Common myeloid progenitor, CD34-positive (primary cell): ENCODE data around the gene DBNDD1.
"Not testable (repeated sequence)": the region's sequence is repeated elsewhere in the genome, so short reads cannot be mapped to it uniquely, and the experiment has no call there.

Experiments
- CTCF ChIA-PET: fragments of 350-600 bp; sonication (Branson Sonifier 250); formaldehyde crosslinking; loops from one replicate; lab custom pipeline; 2021; ENCODE audit warnings: antibody characterized with exemption; lab: Charles Lee
- POLR2A ChIA-PET: fragments of 350-600 bp; sonication (Branson Sonifier 250); formaldehyde crosslinking; loops from one replicate; lab custom pipeline; 2021; ENCODE audit warnings: antibody characterized with exemption; lab: Charles Lee
- DNase-seq, 3 donors: peaks; one replicate each; pipeline versions ENCODE4 v3.0.0 to v3.0.0-alpha.2; 2013
- H3K27ac ChIP-seq, 2 experiments: 1 replicate in 1 of 2; 2 replicates in 1 of 2; pipeline ENCODE4 v1.7.0; 2013; ENCODE audit warnings: inconsistent platforms in 2 of 2, low read length in 2 of 2, mild to moderate bottlenecking in 2 of 2, low read depth in 1 of 2, moderate library complexity in 1 of 2; ENCODE audit not compliant: severe bottlenecking in 2 of 2, insufficient read depth in 1 of 2, poor library complexity in 1 of 2
- H3K27me3 ChIP-seq, 5 experiments: replicated peaks in 2 of 5; 1 replicate in 3 of 5; 2 replicates in 2 of 5; pipeline versions ENCODE4 v1.6.1 to v1.7.0; 2013; ENCODE audit warnings: low read length in 4 of 5, mild to moderate bottlenecking in 2 of 5, moderate library complexity in 2 of 5, inconsistent platforms in 1 of 5; ENCODE audit not compliant: insufficient read depth in 5 of 5, control insufficient read depth in 4 of 5
- H3K36me3 ChIP-seq, 4 experiments: 1 replicate in 2 of 4; 2 replicates in 2 of 4; pipeline versions ENCODE4 v1.6.1 to v1.7.0; 2013; ENCODE audit warnings: low read length in 3 of 4, control low read depth in 1 of 4, mild to moderate bottlenecking in 1 of 4; ENCODE audit not compliant: control insufficient read depth in 4 of 4, insufficient read depth in 4 of 4
- H3K4me1 ChIP-seq, 4 experiments: 1 replicate in 3 of 4; 2 replicates in 1 of 4; pipeline versions ENCODE4 v1.6.1 to v1.7.1; 2013; ENCODE audit warnings: low read length in 3 of 4, mild to moderate bottlenecking in 3 of 4, control low read depth in 1 of 4, inconsistent platforms in 1 of 4, moderate library complexity in 1 of 4; ENCODE audit not compliant: control insufficient read depth in 4 of 4, insufficient read depth in 4 of 4; ENCODE audit errors: control extremely low read depth in 1 of 4
- H3K4me3 ChIP-seq, 7 experiments: 1 replicate in 4 of 7; 2 replicates in 3 of 7; pipeline versions ENCODE4 v1.5.1 to v1.7.0; 2013; ENCODE audit warnings: mild to moderate bottlenecking in 7 of 7, low read length in 6 of 7, moderate library complexity in 6 of 7, inconsistent platforms in 2 of 7, low read depth in 2 of 7, control low read depth in 1 of 7; ENCODE audit not compliant: insufficient read depth in 4 of 7, control insufficient read depth in 1 of 7; ENCODE audit errors: extremely low read depth in 1 of 7
- H3K9me3 ChIP-seq, 5 experiments: 1 replicate in 4 of 5; 2 replicates in 1 of 5; pipeline versions ENCODE4 v1.6.1 to v1.7.1; 2013; ENCODE audit warnings: low read length in 4 of 5, mild to moderate bottlenecking in 2 of 5, inconsistent platforms in 1 of 5, low read depth in 1 of 5, moderate library complexity in 1 of 5; ENCODE audit not compliant: control insufficient read depth in 4 of 5, insufficient read depth in 2 of 5; ENCODE audit errors: control extremely low read depth in 1 of 5
- WGBS: methylation state at CpG from one replicate; pipeline ENCODE4 v1.1.5; 2013; ENCODE audit not compliant: insufficient coverage; 5-methylcytosine and 5-hydroxymethylcytosine counted together

The DBNDD1 gene

DNA sequence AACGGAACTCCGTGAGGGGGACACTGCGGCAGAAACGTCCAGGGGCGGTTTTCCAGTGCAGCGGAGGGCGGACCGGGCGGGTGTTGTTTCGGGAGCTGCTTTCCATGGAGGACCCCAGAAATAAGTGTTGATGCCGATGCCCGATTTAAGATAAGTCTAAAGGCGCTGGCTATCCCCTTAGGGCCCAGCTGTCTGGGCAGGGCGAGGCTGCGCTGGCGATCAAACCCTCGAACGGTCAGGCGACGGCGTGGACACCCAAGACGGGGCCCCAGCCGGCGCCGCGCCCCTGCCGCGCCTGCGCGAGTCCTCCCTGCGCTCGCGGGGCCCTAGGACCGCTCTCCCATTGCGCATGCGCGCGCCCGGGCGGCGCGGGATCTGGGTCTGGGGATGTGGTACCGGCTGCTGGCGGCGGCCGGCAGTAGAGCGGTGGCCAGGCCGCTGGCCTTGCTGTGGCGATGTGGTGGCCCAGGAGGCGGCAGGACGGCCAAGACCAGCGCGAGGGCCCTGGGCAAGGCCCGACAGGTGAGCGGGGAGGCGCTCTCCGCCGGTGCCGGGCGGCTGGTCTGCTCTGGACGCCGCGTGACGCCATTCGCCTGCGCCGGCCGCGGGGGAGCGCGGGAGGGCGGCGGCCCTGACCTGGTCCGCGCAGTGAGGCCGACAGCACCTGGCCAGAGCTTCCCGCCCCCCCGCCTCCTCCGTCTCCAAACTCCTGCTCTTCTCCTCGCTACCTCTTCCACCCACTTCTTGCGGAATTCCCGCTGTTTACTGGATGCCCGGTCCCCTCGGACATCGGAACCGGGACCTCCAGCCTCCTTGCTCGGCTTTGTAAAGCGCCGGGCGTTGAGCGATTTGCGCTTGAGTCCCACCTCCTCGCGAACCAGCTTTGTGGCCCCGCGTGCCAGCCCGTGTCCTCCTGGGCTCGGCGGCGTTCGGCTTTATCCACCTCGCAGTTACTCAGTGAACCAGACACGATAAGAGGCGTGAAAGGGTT, 46.7 kb downstream of the DBNDD1 start:
- peak overlapping the region; percentile 72 to 89 for H3K27ac ChIP-seq
- CTCF ChIA-PET, result interaction anchor here (0.8 to 2.3 kb wide), 3 partner anchors 12 to 130 kb away, joined by 3 to 5 read pairs (median 3); no protein-coding TSS in a partner anchor
- peaks cover 12 to 48% (median 36%) of the 10 kb centered on the region in 4 experiments for H3K4me1 ChIP-seq
- peak; percentile 85 to 95 (median 92) for DNase-seq
- WGBS, result 0% methylated on average over 80 of the region's 104 CpGs
- H3K27me3 ChIP-seq, result no peaks in the 10 kb centered on the region
- no peaks in the 10 kb centered on the region for H3K9me3 ChIP-seq
- POLR2A ChIA-PET, result interaction anchor here (0.6 kb wide), 1 partner anchor 13 kb away, joined by 3 read pairs; no protein-coding TSS in a partner anchor
- peak overlapping the region; percentile 85 to 97 (median 95) for H3K4me3 ChIP-seq
- H3K36me3 ChIP-seq, result peaks cover 0 to 16% (median 2%) of the 10 kb centered on the region in 4 experiments

DNA sequence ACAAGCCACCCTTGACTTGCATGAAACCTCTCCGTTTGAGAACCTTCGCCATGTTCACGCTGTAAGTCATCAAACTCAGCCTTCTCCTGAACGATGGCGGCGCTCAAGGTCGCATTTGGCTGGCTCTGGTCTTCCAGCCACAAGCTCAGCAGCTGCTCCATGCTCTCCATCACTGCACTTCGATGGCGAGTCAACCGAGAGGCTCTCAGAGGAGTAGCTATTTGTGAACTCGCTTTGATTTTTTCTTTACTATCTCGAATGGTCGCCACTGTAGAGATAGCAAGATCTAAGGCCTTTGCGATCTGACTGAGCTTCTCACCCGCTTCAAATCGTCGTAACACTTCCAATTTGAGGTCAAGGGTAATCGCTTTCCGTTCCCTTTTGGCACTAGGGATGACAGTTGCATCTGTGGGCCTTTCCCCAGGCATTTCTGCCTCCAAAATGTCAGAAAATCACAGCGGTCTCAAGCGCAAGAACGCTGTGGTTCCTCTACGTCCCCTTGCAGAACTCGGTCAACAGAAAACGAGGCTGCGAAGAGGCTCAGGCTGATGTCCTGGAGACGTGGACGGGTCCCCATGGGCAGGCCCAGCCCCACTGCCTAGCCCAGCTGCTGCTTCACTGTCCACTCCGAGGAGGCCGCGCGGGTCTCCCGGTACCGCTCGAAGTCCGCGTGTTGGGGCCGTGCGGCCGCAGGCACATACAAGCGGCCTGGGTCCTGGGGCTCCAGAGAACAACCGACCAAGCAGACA, 47.6 kb downstream of the DBNDD1 start:
- Histone ChIP-seq H3K4me3 (peak overlapping the region; percentile 85 to 97 (median 95)), H3K27me3 (no peaks in the 10 kb centered on the region), H3K9me3 (no peaks in the 10 kb centered on the region), H3K36me3 (peaks cover 0 to 17% (median 3%) of the 10 kb centered on the region in 4 experiments), H3K27ac (peak overlapping the region; percentile 72 to 89), H3K4me1 (peaks cover 12 to 51% (median 36%) of the 10 kb centered on the region in 4 experiments)
- ChIA-PET POLR2A (interaction anchor here (0.5 kb wide), 1 partner anchor 134 kb away, joined by 3 read pairs; no protein-coding TSS in a partner anchor), CTCF (interaction anchor here (0.6 to 2.3 kb wide), 2 partner anchors 29 to 49 kb away, joined by 3 to 5 read pairs; no protein-coding TSS in a partner anchor)
- DNase-seq, result no peak
- WGBS, result 46% methylated on average over 41 of the region's 42 CpGs

- Histone ChIP-seq H3K9me3 (no peaks in the 10 kb centered on the region), H3K27ac (no peak overlapping the region), H3K27me3 (no peaks in the 10 kb centered on the region), H3K36me3 (peaks cover 0 to 15% (median 6%) of the 10 kb centered on the region in 4 experiments), H3K4me1 (peaks cover 12 to 51% (median 36%) of the 10 kb centered on the region in 4 experiments), H3K4me3 (peak overlapping the region in 3 of 7 experiments; percentile 13 to 22 (median 19))
- POLR2A ChIA-PET, result interaction anchor here (0.5 to 1.2 kb wide), 2 partner anchors 14 to 17 kb away, joined by 3 to 6 read pairs; no protein-coding TSS in a partner anchor
- CTCF ChIA-PET, result interaction anchor here (0.8 to 1.5 kb wide), 8 partner anchors 9 to 51 kb away, joined by 3 to 6 read pairs (median 4); partner anchors contain the start of genes DEF8 and MC1R
- 49% methylated on average over 5 of the region's 6 CpGs for WGBS
- peak; percentile 52 to 85 (median 85) for DNase-seq
These were observed 49.4 kb downstream of the DBNDD1 start for GRCh38 chr16:89969741-89970410.

DNA sequence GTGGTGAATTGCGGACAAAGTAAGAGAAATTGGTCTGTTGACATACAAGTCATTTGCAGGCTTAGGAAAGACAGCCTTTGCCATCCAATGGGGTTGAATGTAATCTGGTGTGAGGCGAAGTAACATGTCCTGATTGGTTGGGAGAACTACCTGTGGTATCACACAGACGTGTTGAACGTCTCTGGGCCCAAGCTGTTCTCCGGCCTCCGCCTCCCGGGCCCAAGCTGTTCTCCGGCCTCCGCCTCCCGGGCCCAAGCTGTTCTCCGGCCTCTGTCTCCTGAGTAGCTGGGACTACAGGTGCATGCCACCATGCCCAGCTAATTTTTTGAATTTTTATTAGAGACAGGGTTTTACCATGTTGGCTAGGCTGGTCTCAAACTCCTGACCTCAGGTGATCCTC, 51.2 kb downstream of the DBNDD1 start:
- CTCF ChIA-PET, result interaction anchor here (0.8 kb wide), 1 partner anchor 18 kb away, joined by 3 read pairs; no protein-coding TSS in a partner anchor
- POLR2A ChIA-PET, H3K4me3 ChIP-seq, DNase-seq, H3K27me3 ChIP-seq, H3K9me3 ChIP-seq, H3K27ac ChIP-seq: not testable (repeated sequence)
- Histone ChIP-seq H3K36me3 (peaks cover 0 to 20% (median 8%) of the 10 kb centered on the region in 4 experiments), H3K4me1 (peaks cover 9 to 39% (median 27%) of the 10 kb centered on the region in 4 experiments)
- WGBS, result 94% methylated on average over 9 of the region's 11 CpGs

DNA sequence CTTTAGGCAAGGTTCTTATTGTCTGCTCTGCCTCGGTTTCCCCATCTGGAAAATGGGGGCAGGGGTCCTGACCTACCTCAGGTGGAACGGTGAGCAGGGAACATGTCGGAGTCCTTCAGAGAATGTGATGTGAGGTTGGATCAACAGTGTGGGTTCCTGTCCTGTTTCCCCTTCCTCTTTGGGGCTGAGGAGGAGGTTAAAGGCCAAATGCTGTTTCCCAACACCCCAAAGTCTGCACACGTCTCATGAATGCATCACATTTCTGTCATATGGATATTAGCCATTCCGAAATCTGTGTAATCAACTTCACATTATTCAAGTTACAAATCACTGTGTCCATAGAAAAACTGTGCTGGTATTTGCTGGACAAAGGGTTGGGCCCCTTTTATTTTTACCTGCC, 51.8 kb downstream of the DBNDD1 start:
- Histone ChIP-seq H3K4me1 (peaks cover 9 to 36% (median 26%) of the 10 kb centered on the region in 4 experiments), H3K36me3 (peaks cover 0 to 20% (median 8%) of the 10 kb centered on the region in 4 experiments)
- CTCF ChIA-PET, result interaction anchor here (0.8 kb wide), 1 partner anchor 17 kb away, joined by 3 read pairs; no protein-coding TSS in a partner anchor
- POLR2A ChIA-PET, H3K9me3 ChIP-seq, DNase-seq, H3K27ac ChIP-seq, H3K4me3 ChIP-seq, H3K27me3 ChIP-seq: not testable (repeated sequence)
- WGBS, result 75% methylated on average over 2 of the region's 5 CpGs

DNA sequence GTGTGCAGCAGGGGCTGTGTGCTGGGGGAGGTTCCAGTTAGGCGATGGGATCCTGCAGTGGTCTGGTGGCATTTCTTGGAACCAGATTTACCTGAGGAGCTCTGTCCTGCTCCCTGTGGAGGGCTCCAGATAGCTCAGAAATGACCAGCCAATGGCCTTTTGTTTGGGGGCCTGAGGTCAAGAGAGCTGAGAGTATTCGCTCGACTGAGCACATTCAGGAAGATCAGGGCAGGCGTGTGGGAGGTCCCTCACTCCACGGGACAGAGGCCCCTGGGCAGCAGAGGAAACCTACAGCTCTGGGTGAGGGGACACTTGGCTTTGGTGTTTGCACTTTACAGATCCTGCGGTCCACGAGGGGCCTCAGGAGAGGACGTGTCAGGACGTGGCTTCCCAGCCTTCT, 52.5 kb downstream of the DBNDD1 start:
- H3K27me3 ChIP-seq, result no peaks in the 10 kb centered on the region
- 98% methylated on average over 7 of the region's 9 CpGs for WGBS
- H3K4me3 ChIP-seq, result no peak overlapping the region
- H3K27ac ChIP-seq, result no peak overlapping the region
- CTCF ChIA-PET, result interaction anchor here (1.0 kb wide), 1 partner anchor 17 kb away, joined by 4 read pairs; no protein-coding TSS in a partner anchor
- peaks cover 0 to 20% (median 8%) of the 10 kb centered on the region in 4 experiments for H3K36me3 ChIP-seq
- DNase-seq, result no peak
- peaks cover 9 to 31% (median 22%) of the 10 kb centered on the region in 4 experiments for H3K4me1 ChIP-seq
- no peaks in the 10 kb centered on the region for H3K9me3 ChIP-seq
- POLR2A ChIA-PET, result no interaction called here
